HepG2 (cell line): ENCODE measurements around the gene CYB561. TPM values are rescaled to one million over a fixed set of nuclear protein-coding genes. Genes with fewer than 3 reads are reported as not detected.

ENCODE experiments used
- ATF6 ChIP-seq: sonication (generic); formaldehyde crosslinking; conservative IDR thresholded peaks from 2 replicates; pipeline ENCODE4 v1.4.0; 2020; ENCODE audit warnings: missing genetic modification reagents
- ATF7-NPFF ChIP-seq: sonication (generic); formaldehyde crosslinking; IDR thresholded peaks from 2 replicates; pipeline ENCODE4 v1.8.1; 2023; ENCODE audit warnings: mild to moderate bottlenecking, low read depth, missing genetic modification reagents, moderate library complexity
- ESRRA ChIP-seq: sonication (generic); formaldehyde crosslinking; IDR thresholded peaks from 2 replicates; pipeline ENCODE4 v1.5.1; 2020; ENCODE audit warnings: mild to moderate bottlenecking, low read depth, missing genetic modification reagents
- FOXP4 ChIP-seq: sonication (generic); formaldehyde crosslinking; IDR thresholded peaks from 2 replicates; pipeline ENCODE4 v1.4.0; 2020; ENCODE audit warnings: missing genetic modification reagents
- JUNB ChIP-seq: sonication (generic); formaldehyde crosslinking; IDR thresholded peaks from 2 replicates; pipeline ENCODE4 v1.8.0; 2022; ENCODE audit warnings: missing genetic modification reagents, mild to moderate bottlenecking, borderline replicate concordance
- KDM2A ChIP-seq: sonication (generic); formaldehyde crosslinking; IDR thresholded peaks from 2 replicates; pipeline ENCODE4 v1.4.0; 2020; ENCODE audit warnings: low read depth, missing genetic modification reagents, borderline replicate concordance
- MAF1 ChIP-seq: sonication (generic); formaldehyde crosslinking; IDR thresholded peaks from 2 replicates; pipeline ENCODE4 v1.5.0; 2020; ENCODE audit warnings: missing genetic modification reagents, borderline replicate concordance
- MBNL3 ChIP-seq: fragments of 250-450 bp; sonication (Bioruptor Pico); conservative IDR thresholded peaks from 2 replicates; pipeline ENCODE4 v1.8.0; 2022; ENCODE audit warnings: mild to moderate bottlenecking, inconsistent platforms
- MYNN ChIP-seq: sonication (generic); formaldehyde crosslinking; IDR thresholded peaks from 2 replicates; pipeline ENCODE4 v1.4.0; 2020; ENCODE audit warnings: mild to moderate bottlenecking, low read depth, missing genetic modification reagents
- ONECUT2 ChIP-seq: sonication (generic); formaldehyde crosslinking; IDR thresholded peaks from 2 replicates; pipeline ENCODE4 v1.4.0; 2020; ENCODE audit warnings: missing genetic modification reagents
- TAF1 ChIP-seq: sonication (generic); formaldehyde crosslinking; IDR thresholded peaks from 2 replicates; pipeline ENCODE4 v1.4.0; 2020; ENCODE audit warnings: missing genetic modification reagents
- U2AF2 ChIP-seq: fragments of 200-400 bp; formaldehyde crosslinking; IDR thresholded peaks from 2 replicates; pipeline ENCODE4 v1.6.1; 2017; ENCODE audit warnings: low read depth, mild to moderate bottlenecking, low read length
- XRCC5 ChIP-seq: fragments of 200-400 bp; formaldehyde crosslinking; optimal IDR thresholded peaks from 2 replicates; pipeline ENCODE3; 2017; ENCODE audit warnings: mild to moderate bottlenecking, low read length
- ZBTB20 ChIP-seq: sonication (generic); formaldehyde crosslinking; IDR thresholded peaks from 2 replicates; pipeline ENCODE4 v1.8.1; 2023; ENCODE audit warnings: missing genetic modification reagents, low read depth, mild to moderate bottlenecking, borderline replicate concordance
- ZBTB3 ChIP-seq: sonication (generic); formaldehyde crosslinking; IDR thresholded peaks from 2 replicates; pipeline ENCODE4 v1.4.0; 2020; ENCODE audit warnings: low read depth, mild to moderate bottlenecking, moderate library complexity, missing genetic modification reagents, borderline replicate concordance
- ZBTB38 ChIP-seq: sonication (generic); formaldehyde crosslinking; IDR thresholded peaks from 2 replicates; pipeline ENCODE4 v1.5.1; 2020; ENCODE audit warnings: mild to moderate bottlenecking, missing genetic modification reagents
- ZBTB4 ChIP-seq: sonication (generic); formaldehyde crosslinking; IDR thresholded peaks from 2 replicates; pipeline ENCODE4 v1.4.0; 2020; ENCODE audit warnings: missing genetic modification reagents, mild to moderate bottlenecking, borderline replicate concordance
- ZMYM4 ChIP-seq: sonication (generic); formaldehyde crosslinking; IDR thresholded peaks from 2 replicates; pipeline ENCODE4 v1.8.1; 2023; ENCODE audit warnings: mild to moderate bottlenecking, missing genetic modification reagents
- ZNF331 ChIP-seq: sonication (generic); formaldehyde crosslinking; IDR thresholded peaks from 2 replicates; pipeline ENCODE4 v1.4.0; 2020; ENCODE audit warnings: missing genetic modification reagents
- ZNF431 ChIP-seq: sonication (generic); formaldehyde crosslinking; IDR thresholded peaks from 2 replicates; pipeline ENCODE4 v1.9.0; 2022; ENCODE audit warnings: missing genetic modification reagents, low read depth, mild to moderate bottlenecking, borderline replicate concordance
- ZNF773 ChIP-seq: sonication (generic); formaldehyde crosslinking; IDR thresholded peaks from 2 replicates; pipeline ENCODE4 v1.4.0; 2020; ENCODE audit warnings: missing genetic modification reagents, borderline replicate concordance
- ZSCAN29 ChIP-seq: sonication (generic); formaldehyde crosslinking; conservative IDR thresholded peaks from 2 replicates; pipeline ENCODE4 v1.4.0; 2020; ENCODE audit warnings: mild to moderate bottlenecking, missing genetic modification reagents
- polyA plus RNA-seq, 8 experiments: library from polyadenylated mRNA; depleted of rRNA in 3 of 8; stranded (reverse) in 7 of 8; unstranded in 1 of 8; fragments of >200 nt; fragmentation: Illumina TruSeq in 4 of 8; extraction: Trizol in 4 of 8; gene quantifications; 2 replicates each; pipeline versions ENCODE4 v1.2.1 to v1.2.3, GENCODE V29; 2011 to 2016; ENCODE audit warnings: low read depth in 4 of 8, missing spikeins in 1 of 8, mixed read lengths in 1 of 8; ENCODE audit not compliant: insufficient read depth in 1 of 8
- total RNA-seq, 5 experiments: library from RNA; depleted of rRNA; stranded (reverse); fragments of >200 nt; fragmentation: Illumina TruSeq; extraction: Trizol; gene quantifications; 2 replicates each; pipeline ENCODE4 v1.2.3, GENCODE V29; 2016; ENCODE audit warnings: low read depth in 1 of 5

Gene CYB561
- total and polyA plus RNA-seq, 2 of the 13 experiments (the other 11 are each of a cell fraction or from before 2014, with no cell fraction given), result 1.5 to 6.7 TPM

GRCh38 chr17:63445954-63446752 lies at the start of gene CYB561 (continued):
- TF ChIP-seq ATF6, result no peak
- no peak for TF ChIP-seq ZNF331 (CRISPR knock-in tag)
- TF ChIP-seq MBNL3 (CRISPR knock-in tag), result no peak
- no peak for TF ChIP-seq ONECUT2
- no peak for TF ChIP-seq ZNF431 (CRISPR knock-in tag)
- no peak; the same call in 1 of the 2 replicates for TF ChIP-seq ATF7-NPFF
- no peak for TF ChIP-seq FOXP4 (CRISPR knock-in tag)
- TF ChIP-seq ESRRA (CRISPR knock-in tag), result 0 out of 2 replicates have a peak, but pooled peaks have one; percentile 9
- TF ChIP-seq ZBTB3 (CRISPR knock-in tag), result no peak
- TF ChIP-seq U2AF2, result no peak
- TF ChIP-seq ZBTB38 (CRISPR knock-in tag), result 0 out of 2 replicates have a peak, but pooled peaks have one; percentile 22
- TF ChIP-seq ZNF773 (CRISPR knock-in tag), result peak; percentile 15; the same call in 1 of the 2 replicates
- TF ChIP-seq ZSCAN29, result 0 out of 2 replicates have a peak, but pooled peaks have one; percentile 14
- TF ChIP-seq MYNN, result no peak
- no peak for TF ChIP-seq TAF1
- no peak for TF ChIP-seq JUNB
- TF ChIP-seq ZBTB20, result 0 out of 2 replicates have a peak, but pooled peaks have one; percentile 2
- no peak for TF ChIP-seq KDM2A (CRISPR knock-in tag)
- 0 out of 2 replicates have a peak, but pooled peaks have one; percentile 42 for TF ChIP-seq ZMYM4 (CRISPR knock-in tag)
- no peak for TF ChIP-seq XRCC5
- TF ChIP-seq ZBTB4 (CRISPR knock-in tag), result no peak
- TF ChIP-seq MAF1 (CRISPR knock-in tag), result no peak
